ENCODE measurements around the gene KRT17. TPM values are rescaled to one million over a fixed set of nuclear protein-coding genes. Genes with fewer than 3 reads are reported as not detected.

KRT17 gene
- total and polyA plus RNA-seq, 12 donors, result 0.07 TPM; not detected in 11

DNA sequence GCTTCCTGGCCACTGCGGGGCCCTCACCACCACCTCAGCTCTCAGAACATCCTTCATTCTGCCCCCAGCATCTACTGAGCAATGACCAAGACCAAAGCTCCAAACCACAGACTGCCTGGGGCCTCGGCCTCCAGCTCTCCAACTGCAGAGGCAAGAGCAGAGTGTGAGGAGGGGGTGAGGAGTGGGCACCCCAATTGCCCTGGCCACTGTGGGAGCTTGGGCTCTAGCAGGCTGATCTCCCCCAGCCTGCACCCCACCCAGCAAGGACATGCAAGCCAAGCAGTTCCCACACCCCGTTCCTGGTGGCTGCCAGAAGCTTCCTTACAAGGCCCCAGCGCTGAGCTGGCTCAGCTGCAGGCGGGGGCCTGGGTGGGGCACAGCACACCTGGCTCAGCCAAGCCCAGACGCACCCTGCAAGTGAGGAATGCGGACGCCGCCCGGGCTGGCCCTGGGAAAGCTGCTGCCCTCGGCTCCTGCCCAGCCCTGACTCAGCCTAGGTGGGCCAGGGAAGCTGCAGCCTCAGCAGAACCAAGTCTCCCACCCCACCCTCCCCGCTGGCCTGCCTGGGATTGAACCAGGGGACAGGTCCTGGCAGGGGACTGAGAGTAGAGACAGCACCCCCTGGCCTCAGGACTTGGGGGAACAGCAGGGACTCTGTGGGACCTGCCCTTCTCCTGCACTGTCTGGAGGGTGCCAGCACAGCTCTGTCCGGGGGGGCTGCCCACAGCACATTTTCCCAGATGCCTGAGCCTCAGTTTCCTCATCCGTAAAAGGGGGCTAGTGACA lies 29.7 kb upstream of the KRT17 start:
- Histone ChIP-seq H3K4me1 (no peaks in the 10 kb centered on the region), H3K27me3 (no peaks in the 10 kb centered on the region), H3K36me3 (no peaks in the 10 kb centered on the region), H3K27ac (no peak overlapping the region), H3K9me3 (no peaks in the 10 kb centered on the region), H3K4me3 (no peak overlapping the region)
- TF ChIP-seq, protein P1, sequence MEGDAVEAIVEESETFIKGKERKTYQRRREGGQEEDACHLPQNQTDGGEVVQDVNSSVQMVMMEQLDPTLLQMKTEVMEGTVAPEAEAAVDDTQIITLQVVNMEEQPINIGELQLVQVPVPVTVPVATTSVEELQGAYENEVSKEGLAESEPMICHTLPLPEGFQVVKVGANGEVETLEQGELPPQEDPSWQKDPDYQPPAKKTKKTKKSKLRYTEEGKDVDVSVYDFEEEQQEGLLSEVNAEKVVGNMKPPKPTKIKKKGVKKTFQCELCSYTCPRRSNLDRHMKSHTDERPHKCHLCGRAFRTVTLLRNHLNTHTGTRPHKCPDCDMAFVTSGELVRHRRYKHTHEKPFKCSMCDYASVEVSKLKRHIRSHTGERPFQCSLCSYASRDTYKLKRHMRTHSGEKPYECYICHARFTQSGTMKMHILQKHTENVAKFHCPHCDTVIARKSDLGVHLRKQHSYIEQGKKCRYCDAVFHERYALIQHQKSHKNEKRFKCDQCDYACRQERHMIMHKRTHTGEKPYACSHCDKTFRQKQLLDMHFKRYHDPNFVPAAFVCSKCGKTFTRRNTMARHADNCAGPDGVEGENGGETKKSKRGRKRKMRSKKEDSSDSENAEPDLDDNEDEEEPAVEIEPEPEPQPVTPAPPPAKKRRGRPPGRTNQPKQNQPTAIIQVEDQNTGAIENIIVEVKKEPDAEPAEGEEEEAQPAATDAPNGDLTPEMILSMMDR (IDR thresholded peaks at IDR 0.05), result no peak
- WGBS, 2 donors, result 77 to 78% methylated on average over 14 of the region's 14 CpGs
- ATAC-seq (no peak), DNase-seq (no peak)
- intact Hi-C loops (cut with DNase I), result loop anchor here in 1 of 10 donors (5.0 kb wide), 1 partner anchor 102 kb away; no protein-coding TSS in a partner anchor

DNA sequence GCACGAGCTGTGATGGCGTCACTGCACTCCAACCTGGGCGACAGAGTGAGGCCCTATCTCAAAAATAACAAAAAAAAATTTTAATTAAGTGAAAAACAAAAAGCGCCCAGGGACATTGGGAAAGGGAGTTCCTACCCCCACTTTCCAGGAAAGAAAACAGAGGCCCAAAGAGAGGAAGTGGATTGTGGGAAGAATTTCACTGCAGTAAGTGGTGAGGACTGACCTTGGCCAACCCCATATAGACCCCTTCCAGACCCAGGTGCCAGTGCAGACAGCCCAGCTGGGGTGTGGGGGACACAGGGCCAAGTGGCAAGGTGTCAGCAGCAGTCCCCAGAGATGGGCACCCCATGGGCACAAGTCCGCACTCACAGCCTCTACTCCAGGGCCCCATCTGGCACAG lies 29.0 kb upstream of the KRT17 start:
- H3K4me1 ChIP-seq, result peaks cover 0 to 5% (median 4%) of the 10 kb centered on the region in 9 donors
- H3K27me3 ChIP-seq, result no peaks in the 10 kb centered on the region
- no peaks in the 10 kb centered on the region for H3K36me3 ChIP-seq
- 84 to 92% methylated on average over 5 of the region's 5 CpGs for WGBS, 2 donors
- no peaks in the 10 kb centered on the region for H3K9me3 ChIP-seq
- H3K27ac ChIP-seq, result no peak overlapping the region
- DNase-seq (no peak), ATAC-seq (no peak)
- intact Hi-C loops (cut with DNase I), result loop anchor here in 1 of 10 donors (5.0 kb wide), 1 partner anchor 101 kb away; no protein-coding TSS in a partner anchor
- H3K4me3 ChIP-seq, result no peak overlapping the region
- TF ChIP-seq, protein P1 (IDR thresholded peaks at IDR 0.05), result no peak

DNA sequence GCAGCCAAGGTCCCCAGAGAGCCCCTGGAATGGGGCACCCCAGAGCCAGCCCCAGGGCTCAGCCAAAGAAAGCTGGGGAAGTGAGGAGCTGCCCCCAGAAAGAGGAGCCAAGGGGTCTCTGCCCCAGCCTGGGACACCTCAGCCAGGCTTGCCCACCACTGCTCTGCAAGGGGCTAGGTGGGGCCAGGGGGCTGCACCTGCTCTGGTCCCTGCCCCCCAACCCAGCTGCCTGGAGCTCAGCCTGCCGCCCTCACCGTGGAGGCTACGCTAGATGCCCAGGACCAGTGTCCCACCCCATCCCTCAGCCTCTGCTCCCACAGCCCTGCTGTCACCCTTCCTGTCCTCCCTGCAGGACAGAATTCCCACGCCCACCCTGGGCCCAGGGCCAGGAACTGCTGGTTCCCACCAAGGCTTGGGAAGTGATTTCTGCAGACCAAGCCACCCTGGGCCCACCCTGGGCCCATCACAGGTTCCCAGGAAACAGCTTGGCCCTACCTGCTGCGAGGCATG lies 28.1 kb upstream of the KRT17 start:
- peaks cover 0 to 14% (median 11%) of the 10 kb centered on the region in 9 donors for H3K4me1 ChIP-seq
- TF ChIP-seq, protein P1 (IDR thresholded peaks at IDR 0.05), result no peak
- H3K27me3 ChIP-seq, result peaks cover 0 to 6% (median 0%) of the 10 kb centered on the region in 7 donors
- H3K9me3 ChIP-seq, result no peaks in the 10 kb centered on the region
- DNase-seq, result no peak
- H3K27ac ChIP-seq, result no peak overlapping the region
- no peak overlapping the region for H3K4me3 ChIP-seq
- no peak for ATAC-seq
- 72 to 74% methylated on average over 5 of the region's 5 CpGs for WGBS, 2 donors
- intact Hi-C loops (cut with DNase I), result loop anchor here in 1 of 10 donors (5.0 kb wide), 1 partner anchor 100 kb away; no protein-coding TSS in a partner anchor
- no peaks in the 10 kb centered on the region for H3K36me3 ChIP-seq

DNA sequence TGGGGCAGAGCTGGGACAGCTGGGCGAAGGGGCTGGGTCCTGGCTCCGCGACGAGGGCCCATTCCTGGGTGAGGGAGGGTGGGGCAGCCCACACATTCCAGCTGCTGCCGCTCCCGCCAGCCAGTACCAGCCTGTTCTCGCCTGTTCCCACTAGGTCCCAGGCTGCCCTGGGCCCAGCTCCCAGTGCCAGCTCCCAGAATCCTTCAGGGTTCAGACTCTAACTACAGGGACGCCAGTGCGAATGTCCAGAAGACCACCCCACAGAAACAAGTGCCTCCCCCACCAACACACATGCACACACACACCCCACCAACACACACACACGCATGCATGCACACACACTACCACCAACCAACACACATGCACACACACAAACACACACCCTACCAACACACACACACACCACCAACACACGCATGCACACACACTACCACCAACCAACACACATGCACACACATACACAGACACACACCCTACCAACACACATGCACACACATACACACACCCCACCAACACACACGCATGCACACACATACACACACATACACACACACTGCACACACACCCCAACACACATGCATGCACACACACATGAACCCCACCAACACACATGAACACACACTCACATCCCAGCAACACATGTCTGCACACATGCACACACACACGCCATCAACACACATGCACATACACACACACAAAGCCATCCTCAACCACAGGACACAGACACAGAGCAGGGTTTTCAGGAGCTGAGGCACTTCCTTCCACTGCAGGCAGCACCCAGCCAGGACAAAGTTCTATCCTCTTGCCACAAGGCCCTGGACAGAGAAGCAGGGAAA lies 27.5 kb upstream of the KRT17 start:
- Histone ChIP-seq H3K4me1 (peaks cover 0 to 16% (median 11%) of the 10 kb centered on the region in 9 donors), H3K9me3 (no peaks in the 10 kb centered on the region), H3K27ac (no peak overlapping the region), H3K4me3 (no peak overlapping the region), H3K27me3 (peaks cover 0 to 7% (median 0%) of the 10 kb centered on the region in 7 donors), H3K36me3 (no peaks in the 10 kb centered on the region)
- no peak for DNase-seq
- intact Hi-C loops (cut with DNase I), result loop anchor here in 1 of 10 donors (5.0 kb wide), 1 partner anchor 100 kb away; no protein-coding TSS in a partner anchor
- TF ChIP-seq, protein P1 (IDR thresholded peaks at IDR 0.05), result no peak
- 75 to 79% methylated on average over 13 of the region's 13 CpGs for WGBS, 2 donors
- ATAC-seq, result peak in 4 of 8 donors; percentile 13 to 61 (median 26)

Measured in heart right ventricle (tissue), 16 donors.